GM19043 (cell line): ENCODE data around the gene CYGB.

Experiments
- ATAC-seq: cut with Tn5 transposase; IDR thresholded peaks from one replicate; pipeline ENCODE4 v1.9.1; 2021; ENCODE audit warnings: low read depth; ENCODE audit not compliant: unreplicated experiment

CYGB gene

DNA sequence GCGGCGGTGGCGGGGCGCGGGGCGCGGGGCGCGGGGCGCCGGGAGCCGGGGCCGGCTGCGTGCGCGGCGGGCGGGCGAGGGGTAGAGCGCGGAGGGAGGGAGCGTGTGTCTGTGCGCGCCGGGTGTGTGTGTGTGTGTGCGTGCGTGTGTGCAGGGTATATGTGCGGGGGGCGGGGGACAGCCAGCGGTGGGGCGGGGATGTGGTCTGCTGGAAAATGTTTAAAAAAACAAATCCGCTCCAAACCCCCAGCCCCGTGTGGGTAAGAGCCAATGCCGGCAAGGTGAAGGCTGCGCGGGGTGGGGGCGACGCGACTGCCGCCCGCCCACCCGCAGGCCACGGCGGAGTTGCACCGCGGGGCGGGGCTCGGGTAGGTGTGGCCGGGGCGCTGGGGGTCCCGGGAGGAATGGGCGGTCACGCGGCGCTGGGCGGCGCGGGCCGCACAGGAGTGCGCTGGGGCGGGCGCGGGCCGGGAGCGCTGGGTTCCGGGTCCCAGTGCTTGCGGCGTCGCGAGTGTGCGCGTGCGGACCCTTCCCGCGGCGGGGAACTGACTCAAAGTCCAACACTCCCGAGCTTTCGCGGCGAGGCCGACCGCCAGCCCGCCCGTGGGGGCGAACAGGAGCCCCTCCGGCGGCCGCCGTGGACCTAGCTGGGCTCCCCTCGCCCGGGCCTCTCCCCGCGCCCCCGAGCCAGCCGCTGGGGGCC lies at the start of gene CYGB:
Gene CYGB, minus strand, starts transcription at position 132 of the 703 bp plus-strand sequence. CDS start 167 bp downstream, outside the sequence.
- ATAC-seq, result no peak

DNA sequence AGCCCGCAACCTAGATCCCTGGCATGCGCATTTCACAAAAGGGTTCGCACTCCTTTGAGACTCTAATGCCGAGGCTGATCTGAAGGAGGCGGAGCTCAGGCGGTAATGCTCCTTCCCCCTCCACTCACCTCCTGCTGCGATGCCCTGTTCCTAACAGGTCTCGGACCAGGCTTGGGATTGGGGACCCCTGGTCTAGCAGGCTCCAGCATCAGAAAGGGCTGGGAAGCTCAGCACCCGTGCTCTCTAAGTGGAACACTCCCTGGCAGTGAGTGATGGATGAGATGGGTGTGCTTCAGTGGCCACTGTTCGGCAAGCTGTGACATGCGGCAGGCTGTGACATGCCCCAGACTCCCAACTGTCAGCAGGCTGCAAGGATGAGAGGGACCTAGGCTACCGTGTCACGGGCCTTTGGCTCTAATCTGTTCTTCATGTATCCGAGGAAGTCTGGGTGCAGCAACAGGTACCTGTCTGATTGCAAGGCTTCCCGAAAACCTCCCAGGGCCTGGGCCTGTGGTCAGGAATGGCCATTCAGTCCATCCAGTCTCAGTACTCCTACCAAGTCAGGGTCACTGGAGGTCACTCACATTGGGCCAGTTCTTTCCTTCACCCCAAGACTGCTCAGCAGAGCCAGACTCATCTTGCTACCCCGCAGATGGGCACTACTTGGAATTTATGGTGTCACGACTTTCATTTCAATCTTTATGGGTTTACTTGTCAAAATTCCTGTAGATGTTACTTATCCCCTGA lies 49.4 kb upstream of the CYGB start:
- ATAC-seq, result no peak

DNA sequence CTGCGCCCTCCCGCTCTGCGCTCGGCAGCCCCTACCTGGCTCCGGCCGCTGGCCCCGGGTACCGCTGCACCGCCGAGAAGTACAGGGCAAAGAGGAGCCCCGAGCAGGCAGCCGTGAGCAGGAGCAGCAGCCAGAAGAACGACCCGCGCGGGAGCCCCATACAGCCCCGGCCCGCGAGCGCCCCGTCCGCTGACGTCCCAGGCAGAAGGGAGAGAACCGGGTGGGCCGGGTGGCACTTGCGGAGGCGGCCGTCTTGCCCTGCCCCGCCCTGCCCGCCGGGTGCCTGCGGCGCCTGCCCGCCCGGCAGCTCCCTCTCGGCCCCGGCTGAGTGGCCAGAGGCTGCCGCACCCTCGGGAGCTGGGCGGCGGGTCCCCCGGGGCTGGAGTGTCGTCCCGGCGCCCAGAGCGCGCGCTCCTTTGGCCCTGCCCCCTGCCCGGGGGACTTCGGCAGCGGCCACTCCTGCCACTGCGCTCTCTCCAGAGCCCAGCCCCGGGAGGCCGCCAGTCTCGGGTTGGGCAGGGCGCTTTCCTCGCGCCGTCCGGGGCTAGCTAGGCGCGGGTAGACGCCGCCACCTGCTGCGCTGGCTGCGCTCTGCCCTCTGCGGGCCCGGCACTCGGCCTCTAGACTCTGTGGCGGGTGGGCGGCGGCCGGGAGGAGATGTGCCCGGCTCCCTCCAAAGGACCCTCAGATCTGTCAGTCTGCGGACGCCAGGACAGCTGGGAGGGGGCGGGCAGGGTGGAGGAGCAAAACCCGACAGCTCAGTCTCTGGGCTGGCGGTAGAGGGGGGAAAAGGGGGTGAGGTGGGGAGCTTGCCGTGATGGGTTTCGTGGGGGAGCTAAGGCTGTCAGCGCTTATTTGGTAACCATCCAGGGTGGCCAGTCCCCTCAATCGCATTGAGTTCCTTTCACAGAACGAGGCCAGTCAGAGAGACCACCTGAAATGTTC lies 48.4 kb upstream of the CYGB start, which contains the start of gene ST6GALNAC2:
Gene ST6GALNAC2, minus strand, starts transcription at position 212 of the 945 bp plus-strand sequence. Its CDS starts 52 bp downstream, at position 160.
- ATAC-seq, result no peak

DNA sequence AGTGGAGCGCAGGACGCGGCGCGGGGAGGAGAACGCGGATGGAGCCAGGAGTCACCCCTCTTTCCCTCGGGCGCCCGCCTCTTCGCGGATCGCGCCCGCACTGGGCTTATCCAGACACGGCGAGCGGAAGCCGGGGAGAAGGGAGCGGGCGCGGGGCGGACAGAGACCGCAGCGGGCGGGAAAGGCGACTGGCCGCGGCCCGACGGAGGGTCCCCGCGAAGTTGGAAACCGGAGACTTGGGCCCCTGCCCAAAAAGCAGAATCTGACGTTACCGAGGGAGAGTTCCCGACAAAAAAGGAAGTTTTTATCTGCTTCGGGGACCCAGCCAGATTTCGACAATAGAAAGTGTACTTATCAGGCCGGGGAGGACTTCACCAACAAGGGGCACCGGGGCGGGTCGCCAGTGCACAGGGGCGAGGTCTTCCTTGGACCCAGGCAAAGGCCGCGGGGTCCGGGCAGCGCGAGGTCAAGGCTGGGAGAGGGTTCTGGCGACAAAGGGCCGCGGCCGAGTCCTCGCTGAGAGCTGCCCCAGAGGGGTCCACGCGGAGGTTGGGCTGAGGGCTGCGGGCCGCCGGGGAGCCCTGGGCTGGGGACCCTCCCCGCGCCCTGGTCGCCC lies 47.6 kb upstream of the CYGB start:
- ATAC-seq, result no peak

DNA sequence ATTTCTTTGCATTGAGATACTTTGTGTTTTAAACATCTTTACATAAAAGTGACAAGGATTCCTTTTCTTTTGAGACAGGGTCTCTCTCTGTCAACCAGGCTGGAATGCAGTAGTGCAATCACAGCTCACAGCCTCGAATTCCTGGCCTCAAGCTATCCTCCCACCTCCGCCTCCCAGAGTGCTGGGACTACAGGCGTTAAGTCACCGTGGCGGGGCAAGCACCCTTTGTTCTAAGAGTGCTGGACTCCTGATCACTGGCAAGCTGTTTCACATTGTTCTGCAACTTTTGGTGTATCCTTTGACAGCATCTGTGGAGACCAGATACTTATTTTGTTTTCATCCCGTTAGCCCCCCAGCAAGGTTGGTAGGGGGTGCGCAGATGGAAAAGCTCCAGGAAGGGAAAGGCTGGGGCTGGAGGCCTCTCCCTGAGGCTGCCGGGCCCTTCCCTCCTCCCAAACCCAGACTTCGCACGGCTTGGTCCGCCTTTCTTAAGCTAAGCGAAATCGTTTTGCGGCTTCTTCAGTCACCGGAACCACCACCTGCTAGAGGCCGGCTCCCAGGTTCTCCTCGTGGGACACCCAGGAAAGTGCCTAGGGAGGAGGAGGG lies 47.0 kb upstream of the CYGB start:
- ATAC-seq, result no peak

DNA sequence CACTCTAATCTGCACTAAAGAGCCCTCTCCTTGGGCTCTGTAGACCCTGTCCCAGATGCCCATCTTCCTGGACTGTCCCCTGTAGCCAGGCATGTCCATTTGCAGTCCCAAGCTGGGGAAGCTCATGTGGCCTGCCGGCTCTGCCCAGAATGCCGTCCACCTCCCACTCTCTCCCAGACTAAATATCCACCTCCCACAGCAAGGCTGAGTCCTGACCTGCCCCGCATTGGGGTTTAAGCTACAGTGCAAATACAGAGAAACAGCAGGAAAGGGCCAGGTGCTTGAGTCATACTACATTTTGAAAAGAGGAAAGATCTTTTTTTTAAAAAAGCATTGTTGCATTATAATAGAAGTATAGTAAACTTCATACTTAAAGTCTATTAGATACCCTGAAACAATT lies 45.2 kb upstream of the CYGB start:
- ATAC-seq, result no peak

DNA sequence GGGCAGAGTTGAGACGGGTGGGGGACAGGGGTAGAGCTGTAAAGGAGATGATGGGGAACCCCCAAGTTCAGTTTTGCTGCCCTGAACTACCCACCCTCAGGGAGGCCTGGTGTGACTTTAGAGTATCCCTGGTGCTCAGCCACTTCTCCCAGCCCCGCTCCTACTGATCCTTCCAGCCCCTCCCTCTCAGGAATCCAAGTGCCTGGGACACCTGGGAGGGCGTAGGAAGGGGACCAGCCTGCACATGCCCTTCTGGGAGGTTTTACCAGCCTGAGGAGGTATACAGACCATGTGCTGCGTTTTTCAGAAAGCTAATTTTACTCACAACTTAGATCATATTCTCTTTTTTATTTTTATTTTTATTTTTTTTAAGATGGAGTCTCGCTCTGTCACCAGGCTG lies 44.0 kb upstream of the CYGB start:
- ATAC-seq, result no peak

DNA sequence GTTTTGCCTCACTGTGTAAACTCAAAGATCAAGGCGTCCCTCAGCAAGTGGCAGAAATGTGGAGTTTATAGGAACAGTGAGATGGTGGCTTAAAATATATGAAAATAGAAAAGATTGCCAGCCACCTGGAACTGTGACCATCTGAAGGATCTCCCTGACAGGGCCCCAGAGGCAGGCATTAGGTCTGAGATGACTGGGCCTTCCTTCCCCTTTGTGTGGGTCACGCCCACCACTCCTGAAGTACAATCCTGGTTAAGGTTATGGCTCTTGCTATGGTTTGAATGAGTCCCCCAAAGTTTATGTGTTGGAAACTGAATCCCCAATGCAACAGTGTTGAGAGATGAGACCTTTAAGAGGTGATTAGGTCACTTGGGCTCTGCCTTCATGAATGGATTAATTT lies 41.8 kb upstream of the CYGB start:
- no peak for ATAC-seq

DNA sequence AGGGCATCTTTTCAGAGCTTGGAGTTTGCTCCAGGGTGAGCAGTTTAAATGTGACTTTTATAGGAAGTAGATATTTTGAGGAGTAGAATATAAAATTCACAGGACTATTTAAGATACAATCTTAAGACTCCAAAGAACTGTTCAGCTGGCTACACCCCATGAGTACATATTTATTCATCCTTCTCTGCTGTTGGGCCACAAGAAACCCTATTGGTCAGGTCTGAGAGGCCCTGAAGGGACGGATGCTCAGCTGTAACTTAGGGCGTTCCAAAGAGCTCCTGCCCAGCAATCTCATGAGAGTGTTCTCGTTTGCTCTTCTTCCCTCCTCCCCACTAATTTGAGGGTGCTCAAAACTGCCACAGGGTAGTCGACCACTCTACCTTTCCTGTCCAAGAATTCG lies 40.9 kb upstream of the CYGB start:
- ATAC-seq, result no peak

DNA sequence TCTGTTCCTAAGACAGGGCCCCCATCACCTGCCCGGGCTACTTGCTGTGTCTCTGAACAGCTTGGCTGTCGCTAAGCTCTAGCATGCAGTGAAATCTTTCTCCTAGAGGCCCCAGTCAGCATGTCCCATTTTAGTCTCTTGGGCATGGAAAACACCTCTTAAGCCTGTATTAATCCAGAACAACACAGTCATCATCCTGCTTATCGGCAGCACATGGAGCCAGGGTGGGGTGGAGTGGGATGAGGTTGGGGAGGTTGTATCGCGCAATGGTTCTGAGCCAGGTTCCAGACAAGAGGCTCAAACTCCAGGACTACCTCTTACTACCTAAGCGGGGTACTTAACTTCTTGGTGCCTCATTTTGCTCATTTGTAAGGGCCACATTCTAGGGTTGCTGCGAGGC lies 40.4 kb upstream of the CYGB start:
- ATAC-seq, result no peak

DNA sequence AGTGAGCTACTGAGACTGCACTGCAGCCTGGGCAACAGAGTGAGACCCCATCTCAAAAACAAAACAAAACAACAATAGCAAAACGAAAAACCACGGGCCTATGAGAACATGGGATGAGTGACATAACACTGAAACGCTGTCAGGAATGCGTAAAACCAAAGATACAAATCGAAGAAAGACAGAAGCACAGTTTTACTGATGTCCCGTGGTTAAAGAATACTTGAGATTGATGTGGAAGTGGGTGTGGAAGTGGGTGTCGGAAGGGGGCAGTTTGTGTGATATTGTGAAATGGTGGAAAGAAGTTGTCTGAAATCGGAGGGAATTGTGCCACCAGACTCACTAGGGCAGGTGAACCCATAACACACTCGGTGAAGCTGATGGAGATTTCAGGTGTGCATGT lies 38.7 kb upstream of the CYGB start:
- no peak for ATAC-seq

DNA sequence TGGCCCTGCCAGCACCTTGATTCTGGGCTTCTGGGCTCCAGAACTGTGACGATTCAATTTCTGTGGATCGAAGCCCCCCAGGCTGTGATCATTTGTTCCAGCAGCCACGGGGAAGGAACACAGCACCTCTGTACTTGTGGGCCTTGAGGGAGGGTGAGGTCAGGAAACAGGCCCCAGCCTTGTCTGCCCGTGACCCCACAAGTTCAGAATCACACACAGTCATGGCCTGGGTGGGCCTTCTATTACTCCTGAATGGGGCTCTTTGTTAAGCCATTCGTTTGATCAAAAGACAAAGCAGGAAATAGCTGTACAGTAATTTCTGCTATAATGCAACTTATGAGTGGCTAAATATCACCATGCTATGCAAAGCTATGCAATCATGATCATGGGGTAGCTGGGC lies 38.1 kb upstream of the CYGB start:
- ATAC-seq, result no peak

DNA sequence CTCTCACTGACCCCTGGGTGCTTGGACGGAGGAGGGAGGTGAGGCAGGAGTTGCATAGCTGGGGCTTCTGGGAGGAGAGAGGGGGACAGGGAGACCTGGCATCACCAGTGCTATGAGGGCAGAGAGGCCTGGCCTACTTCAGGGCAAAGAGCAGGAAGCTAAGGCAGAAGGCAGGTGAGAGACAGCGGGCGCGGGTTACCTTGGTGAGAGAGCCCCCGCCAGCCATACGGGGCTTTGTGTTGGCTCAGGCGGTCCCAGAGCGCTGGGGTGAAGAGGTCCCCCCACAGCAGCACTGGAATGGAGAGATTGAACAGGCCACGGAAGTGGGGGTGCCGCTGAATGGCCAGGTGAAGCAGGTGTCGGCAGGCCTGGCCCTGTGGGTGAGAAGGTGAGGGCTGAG lies 36.7 kb upstream of the CYGB start:
- ATAC-seq, result no peak

DNA sequence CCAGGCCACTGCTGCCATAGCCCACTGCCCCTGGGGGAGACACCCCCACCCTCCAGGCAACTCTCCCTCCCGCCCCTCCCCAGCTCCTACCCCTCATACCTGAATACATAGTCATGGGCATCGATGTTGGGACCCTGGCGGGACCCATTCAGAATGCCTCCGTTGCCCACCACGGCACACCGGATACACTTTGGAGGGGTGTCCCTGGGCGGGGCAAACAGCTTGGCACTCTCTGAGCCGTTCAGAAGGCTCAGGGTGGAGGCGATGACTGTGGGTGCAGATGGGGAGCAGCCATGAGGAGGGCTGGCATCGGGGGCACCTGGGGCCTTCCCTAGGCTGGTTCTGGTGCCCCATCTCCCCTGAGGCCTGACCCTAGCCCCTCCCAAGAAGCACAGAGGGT lies 35.6 kb upstream of the CYGB start:
- ATAC-seq, result no peak

DNA sequence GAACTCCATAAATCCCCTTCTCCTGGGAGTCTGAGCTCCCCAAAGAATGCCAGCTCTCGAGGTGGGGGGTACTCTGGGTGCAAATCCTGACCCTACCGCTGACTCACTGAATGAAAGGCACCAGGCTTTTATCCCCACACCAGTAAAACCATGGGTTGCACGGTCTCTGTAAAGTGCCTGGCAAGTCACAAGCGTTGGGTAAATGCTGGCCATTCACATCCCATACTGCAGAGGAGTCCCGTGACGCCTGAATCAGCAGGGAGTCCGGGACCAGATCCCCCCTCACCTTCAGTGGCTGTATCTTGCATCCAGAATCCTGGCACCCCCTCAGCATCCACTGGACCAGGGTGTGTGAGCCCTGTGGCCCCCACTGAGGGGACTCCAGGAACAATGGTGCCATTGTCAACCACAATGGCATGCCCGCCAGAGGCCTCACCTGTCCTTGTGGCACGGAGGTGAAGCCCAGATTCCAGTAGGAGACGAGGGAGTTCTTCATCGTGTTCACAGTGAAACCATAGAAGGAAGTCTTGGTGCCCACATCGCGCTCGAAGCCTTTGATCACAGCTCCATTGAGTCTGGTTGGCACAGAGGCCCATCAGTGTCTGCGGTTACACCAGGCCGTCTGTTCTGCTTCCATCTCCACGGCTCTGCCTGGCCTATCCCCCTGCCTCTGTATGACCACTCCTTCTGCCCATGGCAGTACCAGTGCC lies 34.8 kb upstream of the CYGB start:
- no peak for ATAC-seq

DNA sequence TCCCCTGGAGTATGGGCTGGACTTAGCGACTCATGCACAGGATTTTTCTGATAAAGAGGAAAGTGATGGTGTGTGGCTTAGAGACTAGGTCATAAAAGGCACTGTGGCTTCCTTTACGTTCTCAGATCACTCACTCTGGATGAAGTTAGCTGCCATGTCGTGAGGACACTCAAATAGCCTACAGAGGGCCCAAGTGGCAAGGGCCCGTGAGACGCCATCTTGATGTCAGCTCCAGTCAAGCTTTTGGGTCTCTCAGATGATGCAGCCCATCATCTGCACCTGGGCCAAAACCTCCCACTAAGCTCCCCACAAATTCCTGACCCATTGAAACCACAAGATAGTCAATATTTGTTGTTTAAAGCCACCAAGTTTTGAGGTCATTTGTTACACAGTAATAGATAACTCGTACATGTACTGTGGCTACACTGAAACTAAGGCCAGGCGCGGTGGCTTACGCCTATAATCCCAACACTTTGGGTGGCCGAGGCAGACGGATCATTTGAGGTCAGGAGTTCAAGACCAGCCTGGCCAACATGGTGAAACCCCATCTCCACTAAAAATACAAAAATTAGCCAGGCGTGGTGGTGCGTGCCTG lies 33.5 kb upstream of the CYGB start:
- no peak for ATAC-seq

DNA sequence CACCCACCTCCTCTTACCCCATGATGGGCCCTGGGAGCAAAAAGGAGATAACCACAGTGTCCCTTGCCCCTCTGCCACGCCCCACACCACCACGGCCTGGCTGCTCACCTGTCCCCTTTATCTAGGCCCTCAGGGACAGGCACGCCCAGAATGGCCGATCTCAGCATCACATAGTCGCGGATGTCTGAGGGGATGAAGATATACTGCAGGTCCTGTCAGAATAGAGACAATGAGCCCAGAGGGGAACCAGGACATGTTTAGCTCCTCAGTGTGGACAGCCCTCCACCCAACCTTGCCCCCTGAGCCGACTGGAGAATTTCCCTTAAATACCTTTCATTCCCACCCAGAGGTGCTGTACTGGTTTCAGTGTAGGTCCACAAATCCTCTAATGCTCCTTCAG lies 32.9 kb upstream of the CYGB start:
- no peak for ATAC-seq

DNA sequence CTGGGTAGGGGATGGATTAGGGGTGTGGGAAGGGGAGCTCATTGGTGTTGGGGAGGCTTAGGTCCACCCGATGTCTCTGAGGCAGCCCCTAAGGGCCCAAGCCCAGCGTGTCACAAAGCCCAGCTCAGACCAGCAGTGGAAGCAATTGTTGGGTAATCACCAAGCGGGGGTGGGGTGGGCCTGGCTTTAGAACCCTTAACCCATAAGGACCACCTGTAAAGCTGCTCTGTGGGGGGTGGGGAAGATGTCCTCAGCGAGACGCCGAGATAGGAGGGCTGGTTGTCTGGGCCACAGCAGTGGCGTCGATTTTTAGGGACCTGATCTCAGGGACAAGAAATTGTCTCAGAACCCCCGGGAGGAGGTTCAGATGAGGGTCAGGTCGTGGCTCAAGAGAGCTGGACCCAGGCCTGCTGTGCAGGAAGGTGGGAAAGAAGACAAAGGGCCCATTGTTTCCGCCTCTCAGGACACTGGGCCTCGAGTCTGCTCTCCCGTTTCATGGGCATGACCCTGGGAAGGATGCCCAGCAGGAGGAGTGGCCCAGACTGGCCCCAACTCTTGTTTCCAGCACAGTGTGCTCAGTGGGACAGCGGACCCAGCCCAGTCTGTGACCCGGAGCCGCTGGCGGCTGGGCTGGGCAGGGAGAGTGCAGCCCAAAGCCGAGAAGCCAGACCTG lies 32.2 kb upstream of the CYGB start:
- no peak for ATAC-seq

DNA sequence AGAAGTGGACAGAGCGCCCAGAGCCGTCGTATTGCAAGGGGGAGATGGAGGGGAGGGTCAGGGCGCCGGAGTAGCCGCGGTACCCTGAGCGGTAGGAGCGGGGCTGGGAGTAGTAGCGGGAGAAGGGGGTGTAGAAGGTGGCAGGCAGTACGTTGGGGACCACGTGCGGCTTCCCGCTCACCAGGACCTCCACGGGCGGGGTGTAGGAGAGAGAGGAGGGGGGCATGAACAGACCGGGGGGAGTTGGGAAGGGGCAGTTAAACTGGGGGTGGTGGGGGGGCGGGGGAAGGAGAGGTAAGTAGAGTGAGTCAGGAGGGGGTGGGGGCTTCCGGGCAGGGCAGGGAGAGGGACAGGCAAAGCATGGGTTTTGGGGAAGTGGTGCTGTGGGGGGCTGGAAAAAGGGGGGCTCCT lies 31.3 kb upstream of the CYGB start:
- ATAC-seq, result no peak
